GM13976 (cell line): ENCODE data around the gene CSF1.

Experiments
- DNase-seq: peaks from one replicate; pipeline ENCODE4 v3.0.0; 2012; ENCODE audit warnings: low spot score
- CTCF ChIP-seq: IDR thresholded peaks from 2 replicates; pipeline ENCODE4 v1.5.1; 2012; ENCODE audit warnings: borderline replicate concordance, mild to moderate bottlenecking; ENCODE audit not compliant: insufficient read depth; ENCODE audit errors: extremely low read depth, missing control alignments, control extremely low read depth
- in situ Hi-C: fragments of 300-500 bp; cut with MboI; formaldehyde crosslinking; loops from one replicate; pipeline ENCODE4 v1.12.0; 2022; ENCODE audit warnings: low sequenced_read_pairs, mixed read lengths, inconsistent platforms; ENCODE audit not compliant: unreplicated experiment

The CSF1 gene

GRCh38 chr1:109976762-109977161 is 66.1 kb downstream of the CSF1 start:
- in situ Hi-C loops = no loop called here
- TF ChIP-seq CTCF = no peak
- DNase-seq = no peak

- in situ Hi-C loops = no loop called here
- TF ChIP-seq CTCF = no peak
- no peak for DNase-seq
Observed at GRCh38 chr1:109977225-109977624, 66.6 kb downstream of the CSF1 start.

- no peak for DNase-seq
- in situ Hi-C loops = no loop called here
- no peak for TF ChIP-seq CTCF
Observed at GRCh38 chr1:109977657-109978378, 67.2 kb downstream of the CSF1 start.

GRCh38 chr1:109978761-109979488 is 68.3 kb downstream of the CSF1 start:
- in situ Hi-C loops = no loop called here

GRCh38 chr1:109979489-109980091 is 68.9 kb downstream of the CSF1 start:
- in situ Hi-C loops = loop anchor here (5.0 to 10.0 kb wide), 2 partner anchors 337 to 435 kb away; partner anchors contain the start of gene GNAI3
- no peak for DNase-seq

More at GRCh38 chr1:109978761-109979488, 68.3 kb downstream of the CSF1 start:
- DNase-seq = no peak
- TF ChIP-seq CTCF = no peak

More at GRCh38 chr1:109979489-109980091, 68.9 kb downstream of the CSF1 start:
- TF ChIP-seq CTCF = no peak
